H9 (cell line): Measurements from ENCODE around the gene TMEM120B. TPM values are rescaled to one million over a fixed set of nuclear protein-coding genes. Genes with fewer than 3 reads are reported as not detected.

Source experiments
- DNase-seq: peaks from one replicate; pipeline ENCODE4 v3.0.0-alpha.2; 2017
- H2AFZ ChIP-seq: one replicate; pipeline ENCODE4 v1.6.1; 2013; ENCODE audit warnings: mild to moderate bottlenecking, low read length, control low read depth, moderate library complexity
- H2AK5ac ChIP-seq: 2 replicates; pipeline ENCODE4 v1.6.1; 2013; ENCODE audit warnings: low read length, control low read depth, mixed read lengths; ENCODE audit not compliant: insufficient read length
- H2BK120ac ChIP-seq: one replicate; pipeline ENCODE4 v1.6.1; 2013; ENCODE audit warnings: low read depth, mild to moderate bottlenecking, low read length, control low read depth, inconsistent platforms; ENCODE audit not compliant: poor library complexity, severe bottlenecking
- H2BK12ac ChIP-seq: 2 replicates; pipeline ENCODE4 v1.6.1; 2013; ENCODE audit warnings: low read length, control low read depth, mixed read lengths, low read depth; ENCODE audit not compliant: insufficient read length
- H2BK15ac ChIP-seq: 2 replicates; pipeline ENCODE4 v1.6.1; 2013; ENCODE audit warnings: low read depth, low read length, control low read depth
- H2BK20ac ChIP-seq: one replicate; pipeline ENCODE4 v1.6.1; 2013; ENCODE audit warnings: low read depth, mild to moderate bottlenecking, low read length, control low read depth, inconsistent platforms; ENCODE audit not compliant: poor library complexity, severe bottlenecking
- H2BK5ac ChIP-seq: 2 replicates; pipeline ENCODE4 v1.6.1; 2013; ENCODE audit warnings: low read length, control low read depth, mixed read lengths; ENCODE audit not compliant: insufficient read length
- H3K14ac ChIP-seq: 2 replicates; pipeline ENCODE4 v1.6.1; 2013; ENCODE audit warnings: low read length, control low read depth; ENCODE audit not compliant: insufficient read depth
- H3K18ac ChIP-seq: 2 replicates; pipeline ENCODE4 v1.6.1; 2013; ENCODE audit warnings: low read depth, mild to moderate bottlenecking, mixed read lengths, low read length, control low read depth; ENCODE audit not compliant: insufficient read length
- H3K23ac ChIP-seq: 2 replicates; pipeline ENCODE4 v1.6.1; 2013; ENCODE audit warnings: low read length, control low read depth, mixed read lengths, low read depth; ENCODE audit not compliant: insufficient read length
- H3K23me2 ChIP-seq: 2 replicates; pipeline ENCODE4 v1.6.1; 2013; ENCODE audit warnings: low read depth, mild to moderate bottlenecking, mixed read lengths, low read length, control low read depth; ENCODE audit not compliant: insufficient read length, poor library complexity, severe bottlenecking
- H3K27ac ChIP-seq: 2 replicates; pipeline ENCODE4 v1.5.1; 2013; ENCODE audit warnings: low read length, control low read depth, mixed read lengths, low read depth; ENCODE audit not compliant: insufficient read length
- H3K27me3 ChIP-seq: 2 replicates; pipeline ENCODE4 v1.6.1; 2013; ENCODE audit warnings: low read length, control low read depth, inconsistent platforms; ENCODE audit not compliant: insufficient read depth
- H3K4ac ChIP-seq: 2 replicates; pipeline ENCODE4 v1.6.1; 2013; ENCODE audit warnings: low read depth, mild to moderate bottlenecking, control low read depth, inconsistent platforms, low read length, moderate library complexity
- H3K4me1 ChIP-seq: 2 replicates; pipeline ENCODE4 v1.6.1; 2013; ENCODE audit warnings: low read length, control low read depth, inconsistent platforms; ENCODE audit not compliant: insufficient read depth
- H3K4me2 ChIP-seq: 2 replicates; pipeline ENCODE4 v1.6.1; 2013; ENCODE audit warnings: low read length, control low read depth, mixed read lengths; ENCODE audit not compliant: insufficient read length, insufficient read depth
- H3K56ac ChIP-seq: 2 replicates; pipeline ENCODE4 v1.6.1; 2013; ENCODE audit warnings: low read depth, mild to moderate bottlenecking, mixed read lengths, low read length, control low read depth; ENCODE audit not compliant: insufficient read length
- H3K79me1 ChIP-seq: 2 replicates; pipeline ENCODE4 v1.6.1; 2013; ENCODE audit warnings: low read depth, mild to moderate bottlenecking, moderate library complexity, low read length, control low read depth, inconsistent platforms; ENCODE audit not compliant: insufficient read depth, poor library complexity, severe bottlenecking
- H3K79me2 ChIP-seq: 2 replicates; pipeline ENCODE4 v1.6.1; 2013; ENCODE audit warnings: low read length, control low read depth, inconsistent platforms; ENCODE audit not compliant: insufficient read depth
- H3K9ac ChIP-seq: 2 replicates; pipeline ENCODE4 v1.6.1; 2013; ENCODE audit warnings: low read length, control low read depth, mixed read lengths; ENCODE audit not compliant: insufficient read length; ENCODE audit errors: extremely low read depth
- H3K9me3 ChIP-seq: one replicate; pipeline ENCODE4 v1.6.1; 2013; ENCODE audit warnings: low read depth, low read length, inconsistent platforms; ENCODE audit not compliant: control insufficient read depth
- H3T11ph ChIP-seq: one replicate; pipeline ENCODE4 v1.6.1; 2013; ENCODE audit warnings: mild to moderate bottlenecking, low read length, control low read depth, inconsistent platforms
- H4K20me1 ChIP-seq: one replicate; pipeline ENCODE4 v1.6.1; 2013; ENCODE audit not compliant: control insufficient read depth, insufficient read length, insufficient read depth
- H4K5ac ChIP-seq: 2 replicates; pipeline ENCODE4 v1.6.1; 2013; ENCODE audit warnings: low read depth, mild to moderate bottlenecking, mixed read lengths, low read length, control low read depth; ENCODE audit not compliant: insufficient read length
- H4K8ac ChIP-seq: replicated peaks from 2 replicates; pipeline ENCODE4 v1.6.1; 2013; ENCODE audit warnings: low read length, control low read depth, mixed read lengths, low read depth; ENCODE audit not compliant: insufficient read length
- H4K91ac ChIP-seq: 2 replicates; pipeline ENCODE4 v1.6.1; 2013; ENCODE audit warnings: low read depth, mild to moderate bottlenecking, moderate library complexity, mixed read lengths, low read length, control low read depth; ENCODE audit not compliant: insufficient read length
- H3K27ac Mint-ChIP-seq, 3 experiments: 2 replicates in 2 of 3; 3 replicates in 1 of 3; pipeline ENCODE4 v1.8.0; 2020 to 2021; ENCODE audit warnings: mixed read lengths in 3 of 3, mild to moderate bottlenecking in 1 of 3, moderate library complexity in 1 of 3
- H3K27me3 Mint-ChIP-seq: 2 replicates; pipeline ENCODE4 v1.8.0; 2021; ENCODE audit warnings: low read depth, mild to moderate bottlenecking, moderate library complexity, mixed read lengths
- H3K36me3 Mint-ChIP-seq, 3 experiments: 2 replicates in 2 of 3; 3 replicates in 1 of 3; pipeline ENCODE4 v1.8.0; 2020 to 2021; ENCODE audit warnings: low read depth in 3 of 3, mixed read lengths in 3 of 3; ENCODE audit not compliant: insufficient read depth in 1 of 3
- H3K4me1 Mint-ChIP-seq, 2 experiments: 2 replicates each; pipeline ENCODE4 v1.8.0; 2020; ENCODE audit warnings: mixed read lengths in 2 of 2
- H3K4me3 Mint-ChIP-seq, 2 experiments: 2 replicates in 1 of 2; 3 replicates in 1 of 2; pipeline ENCODE4 v1.8.0; 2020 to 2021; ENCODE audit warnings: mild to moderate bottlenecking in 2 of 2, mixed read lengths in 2 of 2, moderate library complexity in 1 of 2
- H3K9me3 Mint-ChIP-seq, 2 experiments: 2 replicates in 1 of 2; 3 replicates in 1 of 2; pipeline ENCODE4 v1.8.0; 2020; ENCODE audit warnings: mild to moderate bottlenecking in 2 of 2, mixed read lengths in 2 of 2, moderate library complexity in 1 of 2
- CTCF ChIP-seq: fragments of 200-600 bp; sonication (generic); conservative IDR thresholded peaks from 3 replicates; pipeline ENCODE4 v1.8.0; 2021; ENCODE audit warnings: antibody characterized with exemption, mild to moderate bottlenecking
- whole genome bisulfite sequencing: extraction: QIAGEN DNeasy Blood & Tissue Kit; methylation state at CpG from one replicate; pipeline ENCODE4 v1.1.7; 2013; ENCODE audit warnings: missing lambda C conversion rate, low lambda C conversion rate, mixed read lengths; ENCODE audit not compliant: insufficient read length; ENCODE audit errors: extremely low coverage; 5-methylcytosine and 5-hydroxymethylcytosine counted together
- long read RNA-seq: library from polyadenylated mRNA; unstranded; transcript quantifications from one replicate; pipeline ENCODE4 v2.0.0, GENCODE V29; 2020
- total RNA-seq: library from RNA; stranded (reverse); gene quantifications from 2 replicates; pipeline ENCODE4 v1.2.1, GENCODE V29; 2021

The TMEM120B gene
- total RNA-seq: 21.9 and 25.8 TPM in 2 replicates
- long read RNA-seq, full-length matches to known transcripts: 1 of 14 reads
- long read RNA-seq, partial matches to known transcripts: 4 of 14 reads
- long read RNA-seq, other reads (novel, unspliced or antisense): 9 of 14 reads

GRCh38 chr12:121712461-121713256 is at the start of gene TMEM120B:
Gene TMEM120B (plus strand): TSS chr12:121712752. CDS start chr12:121712896, 144 bp downstream.
- Histone ChIP-seq H2AFZ (peak within 1 kb of the TSS; percentile 85), H2AK5ac (no peak within 1 kb of the TSS), H3K4me1 (peaks cover 2% of the 10 kb centered on the region; the same call in 1 of the 2 replicates), H3K9ac (peak within 1 kb of the TSS; percentile 33), H3K79me1 (peaks cover 3% of the 10 kb centered on the region), H4K8ac (no peak within 1 kb of the TSS), H3K4ac (no peak within 1 kb of the TSS), H3K14ac (peak within 1 kb of the TSS; percentile 58), H3K9me3 (no peaks in the 10 kb centered on the region), H3K18ac (no peak within 1 kb of the TSS), H2BK12ac (no peak within 1 kb of the TSS), H2BK15ac (no peak within 1 kb of the TSS), H2BK120ac (no peak within 1 kb of the TSS), H2BK20ac (no peak within 1 kb of the TSS), H4K91ac (no peak within 1 kb of the TSS), H4K5ac (no peak within 1 kb of the TSS), H3K79me2 (peaks cover 5% of the 10 kb centered on the region; the same call in 1 of the 2 replicates), H4K20me1 (no peaks in the 10 kb centered on the region), H3K23ac (no peak within 1 kb of the TSS), H2BK5ac (no peak within 1 kb of the TSS), H3K23me2 (peaks cover 11% of the 10 kb centered on the region), H3K4me2 (peak within 1 kb of the TSS; percentile 90), H3K27ac (no peak within 1 kb of the TSS), H3K27me3 (no peaks in the 10 kb centered on the region), H3K56ac (no peak within 1 kb of the TSS), H3T11ph (no peak within 1 kb of the TSS)
- Mint-ChIP-seq H3K36me3 (peaks cover 3 to 17% (median 5%) of the 10 kb centered on the region in 3 experiments; a peak in 6 of 7 replicates), H3K9me3 (no peaks in the 10 kb centered on the region; a peak in 1 of 5 replicates), H3K4me1 (peaks cover 33 to 39% of the 10 kb centered on the region in 2 experiments), H3K27me3 (no peaks in the 10 kb centered on the region; the same call in none of the 2 replicates), H3K27ac (peak within 1 kb of the TSS; percentile 72 to 97 (median 96); a peak in 6 of 7 replicates), H3K4me3 (peak within 1 kb of the TSS; percentile 92 to 95)
- peak; percentile 37 for TF ChIP-seq CTCF
- no CpG with 5 or more reads among the region's 74 CpGs for WGBS
- peak; percentile 86 for DNase-seq
